Activated naive CD4-positive, alpha-beta T cell (primary cell): ENCODE measurements around the gene FAM124A.

Experiments used
- DNase-seq, 4 experiments: peaks; one replicate each; lab custom pipeline; 2025; lab: John Stamatoyannopoulos, UW

Gene FAM124A

DNA sequence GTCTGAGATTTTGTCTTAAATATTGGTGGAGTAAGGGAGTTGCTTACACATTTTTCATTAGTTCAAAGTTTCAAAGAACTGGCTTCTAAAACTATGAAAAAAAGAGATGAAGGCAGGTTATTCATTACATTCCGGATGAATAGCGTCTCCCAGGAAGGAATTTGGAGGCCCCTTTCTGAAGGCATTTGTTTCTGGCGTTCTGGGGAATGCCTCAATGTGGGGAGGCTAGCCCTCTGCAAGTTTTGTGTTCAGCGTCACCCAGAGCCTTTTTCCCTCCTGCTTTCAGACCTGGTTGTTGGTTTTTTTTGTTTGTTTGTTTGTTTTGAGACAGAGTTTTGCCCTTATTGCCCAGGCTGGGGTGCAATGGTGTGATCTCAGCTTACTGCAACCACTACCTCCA lies 21.0 kb downstream of the FAM124A start:
- DNase-seq: no peak

DNA sequence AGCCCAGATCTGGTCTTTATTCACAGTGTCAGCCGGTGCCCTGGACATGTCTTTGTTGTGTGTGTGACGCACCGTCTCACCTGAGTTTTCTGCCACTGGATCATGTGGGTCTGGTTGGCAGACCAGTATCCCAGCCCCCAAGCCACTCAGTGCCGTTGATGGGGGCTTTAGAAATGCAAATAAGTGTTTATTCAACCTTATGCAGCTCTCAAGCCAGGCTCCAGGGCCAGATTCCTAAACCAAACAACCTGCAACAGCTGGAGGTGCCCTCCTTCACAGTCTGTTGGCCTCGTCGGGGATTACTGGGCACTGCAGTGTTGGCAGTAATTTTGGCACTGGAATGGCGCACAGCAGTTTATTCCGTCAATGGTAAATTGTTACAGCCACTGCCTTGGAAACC lies 21.6 kb downstream of the FAM124A start:
- DNase-seq: no peak

GRCh38 chr13:51244637-51245405 lies 22.6 kb downstream of the FAM124A start:
- DNase-seq: no peak

DNA sequence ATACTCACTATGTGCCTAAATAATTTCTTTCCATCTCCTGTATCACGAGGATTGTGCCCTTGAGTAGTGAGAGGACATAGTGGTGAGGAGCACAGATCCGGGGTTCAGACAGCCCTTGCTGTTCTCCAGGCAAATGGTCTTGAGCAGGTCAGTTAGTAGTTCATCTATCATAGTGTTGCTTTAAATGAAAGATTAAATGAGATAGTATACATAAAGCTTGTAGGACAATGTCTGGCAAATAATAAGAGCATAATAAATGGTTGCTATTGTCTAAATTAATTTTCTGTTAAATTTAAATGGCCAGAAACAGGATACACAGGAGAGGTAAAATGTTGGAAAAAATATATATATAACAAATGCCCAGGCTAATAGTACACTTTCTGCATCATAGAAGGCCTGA lies 23.4 kb downstream of the FAM124A start:
- DNase-seq: no peak

GRCh38 chr13:51246025-51246417 lies 23.8 kb downstream of the FAM124A start:
- no peak for DNase-seq

DNA sequence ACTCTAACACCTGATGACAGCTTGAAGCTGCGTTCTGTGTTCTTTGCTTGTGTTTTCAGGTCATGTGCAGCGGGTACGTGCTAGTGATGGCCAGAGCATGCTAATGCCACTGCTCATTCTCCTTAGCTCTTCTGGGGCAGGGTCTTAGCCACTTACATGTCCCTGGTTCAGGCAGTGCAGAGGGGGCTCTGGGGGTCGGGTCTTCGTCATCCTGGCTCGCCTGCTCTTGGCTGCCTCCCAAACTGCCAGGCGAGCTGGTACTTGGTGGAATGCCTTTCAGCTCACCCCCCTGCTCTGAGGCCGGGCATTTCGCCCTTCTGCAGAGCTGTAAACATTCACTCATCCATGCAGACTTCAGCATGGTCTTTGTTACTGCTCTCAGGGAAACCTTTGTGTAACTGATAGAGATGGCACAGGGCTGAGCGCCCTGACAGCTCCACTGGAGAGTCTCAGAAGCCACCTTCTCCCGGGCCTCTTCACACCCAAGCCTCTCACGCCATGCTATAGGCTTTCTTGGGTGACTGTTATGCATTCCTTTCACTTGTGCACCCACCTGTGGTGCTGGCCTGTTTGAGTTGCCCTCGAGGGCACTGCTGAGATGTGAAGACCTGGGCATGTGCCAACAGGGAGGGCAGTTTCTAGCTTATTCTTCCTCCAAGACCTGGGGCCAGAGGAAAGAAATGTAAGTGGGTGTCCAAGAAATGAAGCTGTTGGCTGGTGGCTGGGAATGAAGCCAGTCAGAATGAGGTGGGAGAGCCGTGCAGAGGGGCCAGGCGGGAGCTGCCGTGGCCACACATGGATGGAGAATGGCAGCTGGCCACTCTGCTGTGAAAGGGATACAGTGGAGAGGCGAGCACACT lies 24.4 kb downstream of the FAM124A start:
- no peak for DNase-seq

- no peak for DNase-seq
These were observed 27.1 kb downstream of the FAM124A start for GRCh38 chr13:51249255-51249654.

GRCh38 chr13:51249770-51250741 lies 27.9 kb downstream of the FAM124A start:
- DNase-seq: no peak

DNA sequence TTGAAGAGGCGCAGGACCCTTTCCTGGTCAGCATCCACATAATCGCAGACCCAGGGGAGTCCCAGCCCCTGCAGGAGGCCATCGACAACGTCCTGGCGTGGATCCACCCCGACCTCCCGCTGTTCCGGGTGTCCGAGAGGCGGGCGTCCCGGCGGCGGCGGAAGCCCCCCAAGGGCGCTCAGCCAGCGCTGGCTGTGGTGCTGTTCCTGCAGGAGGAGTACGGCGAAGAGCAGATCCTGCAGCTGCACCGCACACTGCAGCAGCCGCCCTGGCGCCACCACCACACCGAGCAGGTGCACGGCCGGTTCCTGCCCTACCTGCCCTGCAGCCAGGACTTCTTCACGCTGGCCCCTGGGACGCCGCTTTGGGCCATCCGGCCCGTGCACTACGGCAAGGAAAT lies 29.3 kb downstream of the FAM124A start:
- DNase-seq: no peak

DNA sequence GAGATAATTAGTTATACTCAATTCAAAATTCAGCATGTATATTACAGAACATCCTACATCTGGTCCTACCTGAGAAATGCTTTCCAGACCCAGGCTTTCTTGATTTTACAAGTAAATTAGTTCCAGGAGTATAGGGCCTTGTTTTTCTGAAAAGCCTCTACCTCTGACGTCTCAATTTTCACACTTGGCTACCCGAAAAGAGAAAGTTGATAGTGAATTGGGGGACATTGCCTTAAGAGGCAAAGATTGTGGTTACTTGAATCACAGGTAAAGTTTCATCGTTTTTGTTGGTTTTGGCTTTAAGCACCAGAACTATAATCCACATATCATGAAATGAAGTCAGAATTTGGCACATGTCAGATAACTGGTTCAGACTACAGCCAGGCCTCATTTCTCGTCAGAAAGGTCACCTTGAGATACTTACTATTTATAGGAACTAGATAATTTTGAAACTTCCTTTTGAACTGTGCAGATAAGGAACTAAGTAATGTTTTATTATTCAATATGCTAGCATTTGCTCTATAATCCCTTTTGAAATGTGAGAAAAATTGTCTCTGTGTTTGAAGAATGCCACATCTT lies 30.8 kb downstream of the FAM124A start:
- no peak for DNase-seq

- DNase-seq: no peak
These were observed 33.4 kb downstream of the FAM124A start for GRCh38 chr13:51255556-51255955.

DNA sequence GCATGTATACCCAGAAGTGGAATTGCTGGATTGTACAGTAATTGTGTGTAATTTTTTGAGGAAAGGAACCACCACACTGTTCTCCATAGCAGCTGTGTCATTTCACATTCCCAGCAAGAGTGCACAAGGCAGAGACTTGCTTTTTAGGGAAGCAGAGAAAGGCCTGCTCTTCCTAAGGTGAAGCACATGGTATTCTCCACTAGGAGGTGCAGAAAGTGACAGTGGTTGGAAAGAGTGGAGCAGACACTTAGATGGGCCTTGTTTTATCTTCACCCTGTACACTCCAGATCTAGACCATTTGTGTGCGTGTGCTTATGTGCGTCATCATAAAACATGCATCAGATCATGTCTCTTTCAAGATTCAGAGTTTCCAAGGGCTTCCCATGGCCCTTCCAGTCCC lies 35.0 kb downstream of the FAM124A start:
- DNase-seq: no peak

DNA sequence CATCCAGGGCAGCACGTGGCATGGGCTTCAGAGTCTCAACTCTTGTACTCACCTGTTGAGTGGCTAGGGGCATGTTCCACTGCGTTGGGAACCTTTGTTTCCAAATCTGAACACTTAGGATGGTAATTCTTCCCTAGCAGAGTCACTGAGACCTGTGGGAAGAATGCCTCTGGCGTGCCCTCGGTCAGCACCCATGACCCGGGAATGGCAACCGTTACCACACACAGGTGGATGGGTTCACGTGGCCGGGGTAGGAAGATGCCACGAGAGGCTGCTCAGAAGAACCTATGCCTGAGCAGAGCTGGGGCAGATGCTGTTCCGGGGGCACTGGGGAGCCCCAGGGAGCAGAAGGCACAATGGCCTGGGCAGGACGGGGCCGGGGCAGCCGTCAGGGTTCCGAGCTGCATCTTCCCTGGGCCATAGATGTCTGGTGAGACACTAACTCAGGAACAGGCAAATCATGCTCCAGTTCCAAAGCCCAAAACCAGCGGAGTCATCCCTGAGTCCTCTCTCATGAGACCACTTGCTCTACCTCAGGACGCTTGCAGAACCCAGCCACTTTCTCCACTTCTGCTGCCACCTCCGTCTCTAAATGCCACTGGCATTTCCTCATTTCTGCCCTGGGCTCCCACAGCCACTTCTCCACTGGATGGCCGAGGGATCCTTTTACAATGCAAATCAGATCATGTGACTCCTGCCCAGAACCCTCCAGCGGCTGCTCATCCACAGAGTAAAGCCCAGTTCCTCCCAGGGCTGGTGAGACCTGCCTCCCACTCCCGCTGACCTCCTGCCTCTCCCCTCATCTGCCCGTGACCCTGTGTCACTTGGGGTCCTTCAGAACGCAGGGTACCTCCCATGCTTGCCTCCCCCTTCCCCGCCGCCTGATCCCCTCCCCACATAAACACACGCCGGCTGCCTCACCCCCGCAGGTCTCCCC lies 36.7 kb downstream of the FAM124A start:
- no peak for DNase-seq

- DNase-seq: no peak
These were observed 38.0 kb downstream of the FAM124A start for GRCh38 chr13:51260154-51260553.

GRCh38 chr13:51261610-51262249 lies 39.5 kb downstream of the FAM124A start:
- no peak for DNase-seq

DNA sequence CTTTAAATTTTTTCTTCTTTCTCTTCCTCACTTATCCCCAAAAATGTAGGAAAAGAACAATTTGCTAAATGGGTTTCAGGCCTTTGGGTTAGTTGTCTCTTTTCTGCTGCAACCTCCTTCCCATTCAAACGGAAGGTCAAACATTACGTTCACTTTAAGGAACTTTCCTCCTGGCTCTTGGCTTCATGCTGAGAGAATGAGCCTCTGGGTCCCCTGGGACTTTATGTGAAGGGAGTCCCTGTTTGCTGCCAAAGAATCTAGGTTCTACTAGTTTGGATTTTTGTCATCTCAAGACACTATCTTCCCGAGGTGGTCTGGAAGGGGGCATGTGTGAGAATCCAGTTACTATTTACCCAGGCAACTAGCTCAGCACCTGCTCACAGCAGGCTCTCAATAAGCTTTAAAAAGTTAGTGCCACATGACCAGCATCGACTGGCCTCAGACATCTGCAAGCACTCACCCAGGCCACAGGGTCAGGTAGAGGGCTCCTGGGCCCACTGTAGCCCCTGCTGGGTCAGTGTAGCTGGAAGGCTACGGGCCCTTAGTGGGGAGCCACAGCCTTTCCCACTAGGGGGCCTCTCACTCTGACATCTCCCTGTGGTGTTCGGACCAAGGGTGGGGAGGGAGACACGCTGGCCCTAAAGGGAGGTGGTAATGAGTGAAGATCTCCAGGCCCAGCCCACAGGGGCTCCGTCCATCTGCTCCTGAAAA lies 40.5 kb downstream of the FAM124A start:
- DNase-seq: no peak

DNA sequence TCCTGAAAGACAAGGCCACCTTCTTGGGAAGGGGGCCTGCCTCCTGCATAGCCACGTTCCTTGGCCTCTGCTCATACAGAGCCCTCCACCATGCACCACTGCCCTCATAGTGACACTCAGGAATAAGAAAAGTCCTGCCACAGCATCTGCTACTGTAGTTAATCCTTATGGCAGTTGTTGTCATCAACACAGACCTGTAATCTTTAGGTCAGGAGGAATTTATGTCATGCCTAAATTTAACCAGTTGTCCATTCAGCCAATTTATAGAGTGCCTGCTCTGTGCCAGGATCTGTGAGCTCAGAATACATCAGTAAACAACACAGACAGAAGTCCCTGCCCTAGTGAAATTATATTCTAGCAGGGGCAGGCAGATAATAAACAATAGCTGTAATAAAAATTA lies 44.4 kb downstream of the FAM124A start:
- no peak for DNase-seq

- no peak for DNase-seq
These were observed 45.4 kb downstream of the FAM124A start for GRCh38 chr13:51267622-51268021.

- DNase-seq: no peak
These were observed 46.8 kb downstream of the FAM124A start for GRCh38 chr13:51269039-51269438.
